NCI-H446 treated with DMSO at 0.1 percent for 48 hours (cell line): ENCODE results near the gene HASPIN.

Experiments
- DNase-seq: peaks from one replicate; lab custom pipeline; 2025; lab: John Stamatoyannopoulos, UW

The HASPIN gene

GRCh38 chr17:3735515-3735914 lies 11.8 kb downstream of the HASPIN start:
- no peak for DNase-seq

GRCh38 chr17:3738562-3739295 lies 15.0 kb downstream of the HASPIN start:
- DNase-seq, result no peak

GRCh38 chr17:3739422-3740124 lies 15.9 kb downstream of the HASPIN start:
- DNase-seq, result no peak

DNA sequence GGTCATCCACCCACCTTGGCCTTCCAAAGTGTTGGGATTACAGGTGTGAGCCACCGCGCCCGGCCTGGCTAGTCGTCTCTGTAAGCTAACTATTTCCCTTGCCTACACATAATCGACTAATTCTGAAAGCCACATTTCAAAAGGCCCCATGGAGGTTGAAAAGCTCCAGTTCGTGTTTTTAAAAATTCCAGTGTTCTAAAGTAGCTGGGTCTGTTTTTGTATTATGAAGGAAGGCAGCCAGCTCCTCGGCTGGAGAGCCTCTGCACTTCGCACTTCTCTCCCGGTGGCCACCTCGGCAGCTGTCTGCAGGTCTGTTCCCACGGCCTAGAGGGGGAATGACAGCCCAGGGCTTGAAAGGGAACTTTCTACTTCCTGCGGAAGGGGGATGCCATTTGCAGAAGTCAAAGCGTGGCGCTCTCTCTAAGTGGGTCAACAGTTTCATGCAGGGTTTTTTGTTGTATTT lies 16.9 kb downstream of the HASPIN start:
- no peak for DNase-seq

DNA sequence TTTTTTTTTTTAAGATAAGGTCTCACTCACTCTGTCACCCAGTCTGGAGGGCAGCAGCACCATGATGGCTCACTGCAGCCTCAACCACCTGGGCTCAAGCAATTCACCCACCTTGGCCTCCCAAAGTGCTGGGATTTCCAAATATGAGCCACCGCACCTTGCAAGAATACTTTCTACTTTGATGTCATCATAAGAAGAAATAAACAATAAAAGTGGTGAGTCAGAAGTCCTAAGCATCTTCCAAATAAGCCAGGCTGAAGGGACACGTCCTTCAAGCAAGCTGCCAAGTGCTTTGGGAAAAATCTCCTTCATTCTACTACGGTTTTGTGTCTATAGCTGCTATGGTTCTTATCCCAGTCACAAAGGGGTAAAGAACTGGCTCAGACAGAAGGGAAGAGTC lies 20.3 kb downstream of the HASPIN start:
- DNase-seq, result no peak

GRCh38 chr17:3745071-3745470 lies 21.4 kb downstream of the HASPIN start:
- no peak for DNase-seq

DNA sequence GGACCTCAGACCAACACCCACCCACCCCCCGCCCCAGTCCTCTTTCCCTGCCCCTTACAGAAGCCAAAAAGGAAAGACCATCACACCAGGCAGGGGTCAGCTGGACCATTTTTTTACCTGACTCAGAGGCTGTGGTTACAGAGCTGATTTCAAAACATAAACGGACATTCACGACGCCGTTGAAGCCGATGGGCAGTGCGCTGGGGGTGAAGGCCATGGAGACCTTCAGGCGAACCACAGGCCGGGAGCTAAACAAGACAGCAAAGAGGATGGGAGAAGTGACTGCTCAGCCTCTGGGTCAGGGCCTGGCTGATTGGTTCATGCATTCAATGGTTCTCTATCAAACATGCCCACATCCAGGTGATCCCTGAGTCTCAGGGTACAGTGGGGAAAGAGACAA lies 24.1 kb downstream of the HASPIN start:
- no peak for DNase-seq

DNA sequence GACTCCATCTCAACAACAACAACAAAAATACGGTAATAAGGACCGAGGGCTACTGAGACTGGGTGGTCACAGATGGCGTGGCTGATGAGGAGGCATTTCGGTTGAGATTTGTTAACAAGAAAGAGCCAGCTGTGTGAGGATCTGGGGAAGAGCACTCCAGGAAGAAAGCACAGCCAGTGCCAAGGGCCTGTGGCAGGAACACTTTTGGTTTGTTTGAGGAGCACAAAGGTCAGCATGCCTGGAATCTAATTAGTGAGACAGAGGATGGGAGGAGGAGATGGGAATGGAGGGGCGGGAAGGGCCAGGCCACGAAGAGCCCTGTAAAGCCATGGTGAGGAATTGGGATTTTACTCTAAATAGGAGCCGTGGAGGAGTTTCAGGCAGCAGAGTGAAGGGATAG lies 24.9 kb downstream of the HASPIN start:
- no peak for DNase-seq

DNA sequence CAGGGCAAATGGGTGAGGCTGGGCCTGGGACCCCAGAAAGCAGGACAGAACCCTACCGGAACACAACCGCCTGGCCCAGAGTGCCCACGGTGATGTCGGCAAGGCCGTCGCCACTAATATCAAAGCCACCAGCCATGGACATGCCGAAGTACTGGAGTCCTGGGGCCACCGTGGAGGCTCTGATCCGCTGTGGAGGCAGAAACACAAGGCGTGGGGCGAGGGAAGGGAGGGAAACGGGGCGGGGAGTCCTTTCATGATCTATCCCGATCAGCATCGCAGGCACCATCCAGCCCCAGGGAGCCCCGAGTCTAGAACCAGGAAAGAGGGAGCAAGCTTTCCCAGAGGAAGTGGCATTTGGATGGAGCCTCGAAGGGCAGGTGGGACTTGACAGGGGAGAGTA lies 26.6 kb downstream of the HASPIN start:
- no peak for DNase-seq

- DNase-seq, result no peak
Measured at GRCh38 chr17:3750926-3751325, 27.2 kb downstream of the HASPIN start.

DNA sequence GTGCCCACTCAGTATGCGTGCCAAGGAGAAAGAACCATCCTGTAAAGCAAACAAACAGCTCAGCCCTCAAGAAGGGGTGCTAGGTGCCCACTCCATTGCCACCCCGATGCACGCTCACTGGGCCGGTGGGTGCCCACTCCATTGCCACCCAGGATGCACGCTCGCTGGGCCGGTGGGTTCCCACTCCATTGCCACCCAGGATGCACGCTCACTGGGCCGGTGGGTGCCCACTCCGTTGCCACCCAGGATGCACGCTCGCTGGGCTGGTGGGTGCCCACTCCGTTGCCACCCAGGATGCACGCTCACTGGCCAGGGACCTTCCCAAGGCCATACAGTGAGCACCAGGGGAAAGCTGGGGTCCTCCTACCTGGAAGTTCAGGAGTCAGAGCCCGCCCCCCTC lies 28.1 kb downstream of the HASPIN start:
- DNase-seq, result no peak

GRCh38 chr17:3753624-3754023 lies 29.9 kb downstream of the HASPIN start:
- no peak for DNase-seq

DNA sequence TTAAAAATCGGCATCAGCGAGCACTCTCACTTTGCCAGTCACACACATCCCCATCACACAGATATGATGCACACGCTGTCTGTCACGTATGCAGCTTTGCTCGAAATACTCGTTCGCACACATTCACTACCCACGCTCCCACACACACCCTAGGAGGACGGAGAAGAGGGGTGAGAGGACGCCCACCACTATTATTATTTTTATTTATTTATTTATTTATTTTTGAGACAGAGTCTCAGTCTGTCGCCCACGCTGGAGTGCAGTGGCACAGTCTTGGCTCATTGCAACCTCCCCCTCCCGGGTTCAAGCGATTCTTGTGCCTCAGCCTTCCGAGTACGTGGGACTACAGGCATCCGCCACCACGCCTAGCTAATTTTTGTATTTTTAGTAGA lies 30.4 kb downstream of the HASPIN start:
- no peak for DNase-seq

DNA sequence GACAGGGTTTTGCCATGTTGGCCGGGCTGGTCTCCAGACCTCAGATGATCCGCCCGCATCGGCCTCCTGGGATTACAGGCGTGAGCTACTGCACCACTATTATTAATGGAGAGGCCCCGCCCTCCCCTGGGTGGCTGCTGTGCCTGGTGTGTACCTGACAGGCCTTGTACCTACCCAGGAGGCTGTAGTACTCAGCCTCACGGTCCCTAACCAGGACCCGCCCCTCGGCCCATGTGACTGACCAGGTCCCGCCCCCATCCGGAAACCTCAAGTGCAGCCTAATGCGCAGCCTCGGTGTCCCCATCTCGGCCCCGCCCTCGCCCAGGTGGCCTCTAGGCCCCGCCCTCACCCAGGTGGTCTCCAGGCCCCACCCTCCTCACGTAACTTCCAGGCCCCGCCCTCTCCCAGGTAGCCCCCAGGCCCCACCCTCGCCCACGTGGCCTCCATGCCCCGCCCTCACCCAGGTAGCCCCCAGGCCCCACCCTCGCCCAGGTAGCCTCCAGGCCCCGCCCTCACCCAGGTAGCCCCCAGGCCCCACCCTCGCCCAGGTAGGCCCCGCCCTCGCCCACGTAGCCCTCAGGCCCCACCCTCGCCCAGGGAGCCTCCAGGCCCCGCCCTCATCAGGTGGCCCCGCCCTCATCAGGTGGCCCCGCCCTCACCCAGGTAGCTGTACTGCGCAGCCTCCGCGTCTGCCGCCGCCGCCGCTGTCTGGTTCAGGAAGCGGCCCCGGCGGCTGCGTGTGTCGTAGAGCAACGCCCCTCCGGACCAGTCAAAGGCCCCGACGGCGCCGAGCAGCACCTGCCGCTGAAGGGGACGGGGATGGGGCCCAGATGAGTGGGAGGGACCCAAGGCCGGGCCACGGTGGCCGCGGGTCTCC lies 31.0 kb downstream of the HASPIN start:
- no peak for DNase-seq

DNA sequence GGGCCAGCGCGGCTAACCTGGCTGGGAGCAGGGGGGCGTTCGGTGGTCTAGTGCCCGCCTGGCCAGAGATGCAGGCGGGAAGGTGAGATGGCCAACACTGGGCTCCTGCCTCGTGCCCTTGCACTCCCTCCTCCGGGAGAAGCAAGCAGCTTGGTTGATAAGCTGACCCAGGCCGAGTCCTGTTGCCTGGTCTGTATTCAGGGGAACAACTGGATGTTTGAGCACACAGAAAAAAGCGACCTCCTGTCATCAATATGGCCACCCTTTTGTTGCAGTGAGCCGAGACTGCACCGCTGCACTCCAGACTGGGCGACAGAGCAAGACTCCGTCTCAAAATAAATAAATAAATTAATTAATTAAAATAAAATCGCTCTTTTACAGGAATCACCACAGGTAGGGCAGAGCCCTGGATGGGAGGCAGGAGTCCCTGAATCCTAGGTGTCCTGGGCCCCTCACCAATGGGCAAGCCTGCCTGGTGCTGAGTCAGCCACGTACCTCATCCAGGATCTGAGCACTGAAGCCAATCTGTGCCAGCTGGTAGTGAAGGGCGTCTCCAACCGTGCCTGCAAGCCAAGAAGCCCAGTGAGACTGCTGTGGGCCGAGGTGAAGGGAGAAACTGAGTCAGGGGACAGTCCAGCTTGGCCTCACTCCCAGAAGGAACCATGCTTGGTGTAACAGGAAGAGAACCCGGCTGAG lies 31.8 kb downstream of the HASPIN start:
- no peak for DNase-seq

DNA sequence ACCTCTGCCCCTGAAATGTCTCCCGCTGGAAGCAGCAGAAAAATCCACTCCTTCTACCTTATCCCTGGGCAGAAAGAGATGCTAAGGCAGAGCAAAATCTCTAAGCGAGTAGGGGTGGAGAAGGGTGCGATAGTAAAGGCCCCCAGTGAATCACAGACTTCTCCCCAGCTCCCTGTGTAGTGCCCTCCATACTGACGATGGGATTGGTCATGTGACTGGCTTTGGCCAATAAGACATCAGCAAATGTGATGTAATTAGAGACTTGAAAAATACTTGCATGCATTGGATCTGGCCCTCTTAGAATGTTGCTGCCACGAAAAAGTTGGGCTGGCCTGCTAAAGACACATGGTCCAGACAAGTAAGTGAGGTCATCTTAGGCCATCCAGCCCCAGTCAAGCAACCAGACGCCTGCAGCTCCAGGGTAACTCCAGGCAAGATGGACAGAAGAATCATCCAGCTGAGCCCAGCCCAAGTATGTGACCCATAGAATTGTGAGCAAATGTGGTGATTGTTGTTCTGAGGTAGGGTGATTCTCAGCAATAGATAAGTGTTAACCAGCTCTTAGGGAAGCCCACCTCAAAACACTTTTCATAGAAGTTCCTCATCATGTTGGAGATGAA lies 36.0 kb downstream of the HASPIN start:
- DNase-seq, result no peak

DNA sequence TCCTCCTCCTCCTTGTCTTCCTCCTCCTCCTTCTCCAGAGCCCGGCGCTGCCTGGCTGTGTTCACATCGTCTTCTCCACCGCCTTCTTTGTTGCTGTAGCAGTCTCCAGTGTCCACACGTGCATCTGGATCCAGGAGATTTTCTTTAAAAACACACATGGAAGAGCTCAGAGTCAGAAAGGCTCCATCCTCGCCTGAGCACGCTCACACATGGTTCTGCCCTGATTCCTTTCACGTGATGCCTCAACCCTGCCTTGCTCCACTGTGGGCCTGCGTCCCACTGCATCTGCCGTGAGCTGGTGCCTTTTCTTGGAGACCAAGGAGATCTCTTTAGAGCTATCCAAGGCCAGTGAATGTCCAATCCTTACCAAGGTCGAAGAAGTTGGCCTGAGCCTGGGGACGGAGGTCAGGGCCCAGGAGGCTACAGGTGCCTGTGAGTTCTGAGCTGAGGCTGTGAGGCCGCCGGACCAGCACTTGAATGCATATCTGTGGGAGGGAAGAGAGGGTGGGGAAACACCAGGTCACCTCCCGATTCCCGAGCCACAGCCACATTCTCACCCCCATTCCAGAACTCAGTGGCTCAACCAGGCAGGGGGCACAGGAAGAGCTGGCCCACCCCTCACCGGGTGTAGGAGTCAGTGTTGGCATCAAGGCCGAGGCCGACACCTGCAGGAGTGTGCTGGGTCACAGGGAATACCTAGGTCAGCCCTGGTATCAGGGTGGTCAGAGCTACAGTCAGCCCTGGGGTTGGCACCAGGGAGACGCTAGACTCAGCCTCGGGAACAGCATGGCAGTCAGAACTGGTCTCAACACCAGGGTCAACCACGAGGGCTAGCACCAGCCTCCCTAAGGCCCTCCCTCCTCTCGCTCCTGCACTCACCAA lies 37.6 kb downstream of the HASPIN start:
- no peak for DNase-seq

DNA sequence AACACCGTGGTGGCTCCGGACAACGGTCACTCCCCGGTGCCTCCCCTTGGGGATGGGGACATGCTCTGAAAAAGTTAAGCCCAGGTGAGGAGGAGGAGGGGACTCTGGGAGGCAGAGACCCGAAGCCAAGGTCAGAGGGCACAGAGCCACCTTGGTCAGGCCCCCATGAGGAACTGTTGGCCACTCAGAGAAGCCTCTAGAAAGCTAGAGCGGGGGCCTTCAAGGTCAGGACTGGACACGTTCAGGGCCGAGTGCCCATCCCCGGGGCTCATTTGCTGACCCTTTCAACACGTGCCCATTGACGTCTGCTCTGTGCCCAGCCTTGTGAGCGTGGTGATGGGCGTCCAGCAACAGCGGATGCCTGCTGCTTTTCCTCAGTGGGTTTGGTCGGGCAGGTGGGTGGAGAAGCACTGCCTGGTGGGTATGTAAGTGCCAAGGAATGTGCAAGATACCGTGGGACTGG lies 38.2 kb downstream of the HASPIN start:
- DNase-seq, result no peak

- no peak for DNase-seq
Measured at GRCh38 chr17:3762922-3763776, 39.4 kb downstream of the HASPIN start.

- DNase-seq, result no peak
Measured at GRCh38 chr17:3763777-3764170, 40.1 kb downstream of the HASPIN start.
